ENCODE data around the gene C11orf86. TPM values are rescaled to one million over a fixed set of nuclear protein-coding genes. Genes with fewer than 3 reads are reported as not detected.

Gene C11orf86
- total and polyA plus RNA-seq, 2 of the 8 experiments (the other 6 are each of a cell fraction or from before 2014, with no cell fraction given), result 0.91 to 0.97 TPM

DNA sequence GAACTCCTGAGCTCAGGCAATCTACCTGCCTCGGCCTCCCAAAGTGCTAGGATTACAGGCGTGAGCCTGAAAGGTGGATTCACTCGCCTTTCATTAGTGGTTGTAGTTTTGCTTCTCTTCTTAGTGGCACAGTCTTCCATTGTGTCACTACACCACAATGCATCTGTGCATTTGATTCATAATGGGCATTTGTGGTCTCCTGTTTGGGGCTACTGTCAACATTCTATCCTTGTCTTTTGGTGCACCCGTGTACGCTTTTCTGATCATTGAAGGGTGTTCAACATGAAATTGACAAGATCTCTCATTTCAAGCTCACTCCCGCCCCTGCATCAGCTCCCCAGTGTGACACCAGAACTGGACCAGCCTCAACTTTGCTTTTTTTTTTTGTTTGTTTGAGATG is 45.8 kb downstream of the C11orf86 start:
- Histone ChIP-seq H3K9ac (replicated peaks in 1 of 4; ENCODE audit: extremely low read depth in 1 of 4, low read depth in 3 of 4, low read length in 3 of 4) (no peak overlapping the region), H4K91ac (replicated peaks; ENCODE audit: insufficient read length, low read length) (no peak overlapping the region), H3K23me2 (ENCODE audit: low read depth, low read length) (peaks cover 7% of the 10 kb centered on the region), H3K23ac (ENCODE audit: insufficient read length) (no peak overlapping the region), H3K4me2 (ENCODE audit: insufficient read depth in 1 of 2, low read depth in 2 of 2, low read length in 2 of 2) (no peak overlapping the region), H3K9me3 (ENCODE audit: insufficient read depth in 2 of 2, low read depth in 1 of 2, low read length in 1 of 2) (peaks cover 3 to 4% of the 10 kb centered on the region in 2 experiments; a peak in 2 of 4 replicates), H3K79me2 (ENCODE audit: control insufficient read depth in 1 of 2, insufficient read depth in 2 of 2, low read length in 2 of 2) (no peaks in the 10 kb centered on the region), H3K18ac (ENCODE audit: extremely low read depth, low read length) (no peak overlapping the region), H2AFZ (ENCODE audit: low read length) (no peak overlapping the region), H2BK120ac (replicated peaks; ENCODE audit: low read depth, low read length) (no peak overlapping the region), H2AK5ac (ENCODE audit: low read depth, low read length) (no peak overlapping the region), H4K5ac (ENCODE audit: insufficient read length, low read depth, low read length) (no peak overlapping the region), H4K20me1 (replicated peaks in 1 of 2; ENCODE audit: control insufficient read depth in 1 of 2, insufficient read depth in 2 of 2, low read length in 2 of 2) (peaks cover 0 to 3% of the 10 kb centered on the region in 2 experiments), H3K27me3 (replicated peaks in 1 of 4; ENCODE audit: control insufficient read depth in 3 of 4, extremely low read depth in 1 of 4, insufficient read depth in 3 of 4, low read length in 3 of 4) (peaks cover 24 to 37% (median 29%) of the 10 kb centered on the region in 4 experiments), H3K14ac (ENCODE audit: insufficient read length) (no peak overlapping the region), H2BK15ac (ENCODE audit: low read length) (no peak overlapping the region), H3K4ac (replicated peaks; ENCODE audit: insufficient read length, low read depth, low read length) (no peak overlapping the region), H3K4me1 (replicated peaks in 1 of 4; ENCODE audit: control insufficient read depth in 3 of 4, insufficient read depth in 4 of 4, low read length in 3 of 4) (peaks cover 2 to 9% (median 7%) of the 10 kb centered on the region in 4 experiments; a peak in 6 of 7 replicates), H4K8ac (ENCODE audit: extremely low read depth, insufficient read depth, low read length) (peak overlapping the region; percentile 59; the same call in 1 of the 2 replicates), H3K79me1 (ENCODE audit: low read depth, low read length) (no peaks in the 10 kb centered on the region), H2BK12ac (ENCODE audit: low read depth, low read length) (no peak overlapping the region; the same call in 1 of the 2 replicates), H3K56ac (replicated peaks; ENCODE audit: insufficient read length, low read depth, low read length) (no peak overlapping the region), H3K27ac (ENCODE audit: low read depth, low read length) (no peak overlapping the region), H3K36me3 (ENCODE audit: control insufficient read depth in 2 of 4, insufficient read depth in 4 of 4, low read length in 3 of 4) (no peaks in the 10 kb centered on the region), H2BK5ac (ENCODE audit: low read depth, low read length) (no peak overlapping the region), H3K4me3 (ENCODE audit: extremely low read depth in 1 of 4, insufficient read depth in 2 of 4, low read depth in 3 of 4, low read length in 4 of 4) (no peak overlapping the region), H2BK20ac (ENCODE audit: low read length) (0 out of 2 replicates have a peak overlapping the region, but pooled peaks have one; percentile 32)
- TF ChIP-seq JUN (IDR thresholded peaks at IDR 0.05; ENCODE audit: low read depth, low read length) (no peak), PHF8 (conservative IDR thresholded peaks at IDR 0.05; ENCODE audit: low read depth, low read length) (no peak), TBP (IDR thresholded peaks at IDR 0.05; ENCODE audit: low read depth, low read length) (no peak), ASH2L (IDR thresholded peaks at IDR 0.05; ENCODE audit: low read length) (no peak)
- CTCF ChIA-PET (ENCODE audit: partially characterized antibody), result interaction anchor here (0.7 to 4.3 kb wide), 20 partner anchors 10 to 349 kb away, joined by 3 to 32 read pairs (median 6); partner anchors contain the start of gene C11orf86
- WGBS, 2 experiments (ENCODE audit: extremely low coverage in 1 of 2, insufficient coverage in 1 of 2, insufficient read length in 1 of 2, insufficient replicate concordance in 2 of 2, low coverage in 1 of 2, low lambda C conversion rate in 2 of 2, missing lambda C conversion rate in 1 of 2), result 94% methylated on average over 6 of the region's 6 CpGs; no CpG with 5 or more reads in 1 of the 2 experiments
- POLR2A ChIA-PET (ENCODE audit: partially characterized antibody), result interaction anchor here (1.6 to 2.1 kb wide), 2 partner anchors 14 to 163 kb away, joined by 5 to 6 read pairs; no protein-coding TSS in a partner anchor
- FAIRE-seq, result no peak
- no peak for DNase-seq (ENCODE audit: low read depth in 1 of 2, low spot score in 2 of 2)
